GM06990 (cell line): ENCODE data around the gene FBLN1.

Experiments
- DNase-seq: peaks from one replicate; pipeline ENCODE4 v3.0.0-alpha.2; 2011; ENCODE audit not compliant: insufficient read length; ENCODE audit errors: extremely low read depth
- H3K27me3 ChIP-seq: replicated peaks from 2 replicates; pipeline ENCODE4 v1.6.0; 2011; ENCODE audit warnings: low read length; ENCODE audit not compliant: control insufficient read depth, insufficient read depth
- H3K36me3 ChIP-seq: 2 replicates; pipeline ENCODE4 v1.5.1; 2011; ENCODE audit warnings: low read length; ENCODE audit not compliant: control insufficient read depth, insufficient read depth
- H3K4me3 ChIP-seq: replicated peaks from 2 replicates; pipeline ENCODE4 v1.5.1; 2011; ENCODE audit warnings: low read depth, mild to moderate bottlenecking, control low read depth, low read length
- CTCF ChIP-seq: IDR thresholded peaks from 2 replicates; pipeline ENCODE4 v1.5.1; 2011; ENCODE audit warnings: low read length, control low read depth, mild to moderate bottlenecking, inconsistent platforms; ENCODE audit not compliant: insufficient read depth, poor library complexity, severe bottlenecking

The FBLN1 gene

DNA sequence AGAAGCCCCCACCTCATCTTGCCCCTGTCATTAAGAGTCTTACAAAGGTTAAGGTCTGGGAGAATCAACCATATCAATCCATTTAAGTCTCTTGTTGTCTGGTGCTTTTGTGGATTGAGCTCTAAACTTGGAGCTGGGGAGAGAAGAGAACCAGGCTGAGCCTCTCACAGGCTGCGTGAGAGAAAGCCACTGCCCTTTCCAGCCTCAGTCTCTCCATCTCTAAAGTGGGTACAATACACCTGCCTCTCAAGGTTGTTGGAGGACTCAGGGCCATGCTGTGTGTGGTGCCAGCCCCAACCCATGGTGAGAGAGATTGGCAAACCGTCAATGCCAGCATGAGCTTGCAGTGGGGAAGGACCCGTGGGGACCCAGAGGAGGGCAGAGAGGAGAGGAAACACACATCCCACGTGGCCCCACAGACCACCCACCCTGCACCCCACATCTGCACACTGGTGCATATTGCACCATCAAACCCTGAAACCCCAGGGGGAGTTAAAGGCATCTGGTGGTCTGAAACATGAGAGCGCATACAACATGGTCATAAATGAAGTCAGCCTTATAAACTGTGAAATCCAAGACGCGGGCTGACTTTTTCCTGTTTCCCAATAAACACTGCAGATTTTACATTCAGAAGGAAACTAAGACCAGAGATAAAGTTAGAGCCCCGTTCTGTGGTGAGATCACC, 27.5 kb upstream of the FBLN1 start:
- DNase-seq, result no peak
- no peak overlapping the region for H3K4me3 ChIP-seq
- no peaks in the 10 kb centered on the region for H3K27me3 ChIP-seq
- TF ChIP-seq CTCF, result no peak
- no peaks in the 10 kb centered on the region for H3K36me3 ChIP-seq

- no peak for DNase-seq
- TF ChIP-seq CTCF, result no peak
- Histone ChIP-seq H3K27me3 (no peaks in the 10 kb centered on the region), H3K36me3 (no peaks in the 10 kb centered on the region), H3K4me3 (no peak overlapping the region)
Observed at GRCh38 chr22:45475851-45476514, 26.7 kb upstream of the FBLN1 start.

DNA sequence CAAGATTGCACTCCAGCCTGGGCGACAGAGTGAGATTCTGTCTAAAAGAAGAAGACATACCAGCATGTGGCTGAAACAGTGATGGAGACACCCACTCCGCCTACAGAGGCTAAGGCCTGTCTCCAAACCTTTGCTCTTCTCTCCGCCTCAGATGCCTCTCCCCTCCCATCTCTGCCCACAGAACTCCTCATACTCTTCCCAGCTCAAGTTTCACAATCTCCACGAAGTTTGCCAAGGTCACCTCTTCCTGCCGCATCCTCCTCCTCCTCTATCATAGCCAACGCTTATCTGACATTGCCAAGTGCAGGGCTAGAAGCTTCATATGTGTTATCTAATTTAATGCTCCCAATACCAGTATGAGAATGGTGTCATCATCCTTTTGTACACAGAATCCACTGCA, 25.9 kb upstream of the FBLN1 start:
- DNase-seq, result no peak
- Histone ChIP-seq H3K36me3 (no peaks in the 10 kb centered on the region), H3K27me3 (no peaks in the 10 kb centered on the region), H3K4me3 (no peak overlapping the region)
- TF ChIP-seq CTCF, result no peak

DNA sequence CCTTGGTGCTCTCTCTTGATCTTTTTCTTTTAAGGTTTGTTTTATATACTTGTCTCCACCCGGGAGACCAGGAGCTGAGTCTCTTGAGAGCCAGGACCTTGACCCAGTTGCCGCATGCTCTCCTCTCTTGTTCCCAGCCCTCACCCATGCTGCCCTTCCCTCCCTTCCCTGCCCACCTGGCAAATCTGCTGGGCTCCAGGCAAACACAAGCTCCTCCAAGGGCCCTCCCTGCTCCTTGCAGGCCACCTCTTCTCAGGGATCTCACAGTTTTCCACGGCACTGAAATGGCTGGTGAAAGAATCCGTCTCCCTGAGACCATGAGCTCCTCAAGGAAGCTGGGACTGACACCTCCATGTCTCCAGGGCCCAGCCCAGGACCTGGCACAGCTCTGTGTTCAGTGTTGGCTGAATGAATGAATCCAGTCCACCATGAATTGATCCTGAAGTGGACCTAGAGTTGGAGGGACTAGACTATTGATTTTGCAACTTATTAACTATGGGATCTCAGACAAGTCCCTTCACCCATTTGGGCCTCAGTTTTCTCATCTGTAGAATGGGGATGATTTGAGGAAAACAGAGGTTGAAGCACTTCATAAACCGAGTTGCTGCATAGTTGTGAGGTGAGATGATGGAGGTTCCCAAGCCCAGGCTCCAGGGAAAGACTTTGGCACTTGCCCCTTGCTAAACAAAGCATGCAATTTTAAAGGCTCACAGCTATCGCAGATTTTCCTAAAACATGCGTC, 25.1 kb upstream of the FBLN1 start:
- no peak for DNase-seq
- Histone ChIP-seq H3K27me3 (peaks cover 2% of the 10 kb centered on the region; the same call in 1 of the 2 replicates), H3K4me3 (no peak overlapping the region), H3K36me3 (no peaks in the 10 kb centered on the region)
- no peak for TF ChIP-seq CTCF

GRCh38 chr22:45478108-45478771, 24.4 kb upstream of the FBLN1 start:
- no peaks in the 10 kb centered on the region for H3K36me3 ChIP-seq
- TF ChIP-seq CTCF, result no peak
- H3K4me3 ChIP-seq, result no peak overlapping the region
- DNase-seq, result no peak
- peaks cover 2% of the 10 kb centered on the region; the same call in 1 of the 2 replicates for H3K27me3 ChIP-seq
